Measurements from ENCODE around the gene PRRX2. TPM values are rescaled to one million over a fixed set of nuclear protein-coding genes. Genes with fewer than 3 reads are reported as not detected.

PRRX2 gene
- total and polyA plus RNA-seq, 9 of the 15 experiments (the other 6 are each of a cell fraction or from before 2014, with no cell fraction given): 0.21 TPM; not detected in 8

DNA sequence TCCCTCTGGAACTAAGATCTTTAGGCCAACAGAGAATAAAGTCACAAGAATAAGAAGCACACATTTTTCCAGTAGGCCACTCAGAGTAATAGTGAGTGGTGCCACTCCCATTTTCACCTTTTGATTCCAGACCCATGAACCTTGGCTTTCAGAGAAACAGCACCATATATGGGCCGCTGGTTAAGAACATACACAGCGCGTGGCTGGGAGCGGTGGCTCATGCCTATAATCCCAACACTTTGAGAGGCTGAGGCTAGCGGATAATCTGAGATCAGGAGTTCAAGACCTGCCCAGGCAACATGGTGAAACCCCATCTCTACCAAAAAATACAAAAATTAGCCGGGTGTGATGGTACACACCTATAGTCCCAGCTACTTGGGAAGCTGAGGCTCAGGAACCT, 103.0 kb downstream of the PRRX2 start:
- intact Hi-C loops (cut with micrococcal nuclease) (no loop called here), in situ Hi-C loops (cut with MboI) (no loop called here)
- POLR2A ChIA-PET: interaction anchor here (0.6 to 2.4 kb wide), 3 partner anchors 10 to 13 kb away, joined by 3 to 7 read pairs (median 4); no protein-coding TSS in a partner anchor

More for the DNA sequence above, 103.0 kb downstream of the PRRX2 start:
- no peak overlapping the region for H2AFZ ChIP-seq (ENCODE audit: low read depth, low read length)
- H3K4me2 ChIP-seq (ENCODE audit: insufficient read depth, low read length): no peak overlapping the region
- CTCF ChIA-PET (ENCODE audit: low intra/inter-chr PET ratio): interaction anchor here (0.6 kb wide), 1 partner anchor 22 kb away, joined by 3 read pairs; no protein-coding TSS in a partner anchor
- no peaks in the 10 kb centered on the region for H3K79me2 ChIP-seq (ENCODE audit: control insufficient read depth, insufficient read depth, low read length)
- FAIRE-seq (no peak), DNase-seq (ENCODE audit: extremely low read depth in 1 of 4, low spot score in 3 of 4) (no peak), ATAC-seq (no peak)
- no peaks in the 10 kb centered on the region for H3K36me3 ChIP-seq (ENCODE audit: control insufficient read depth, insufficient read depth, low read length)
- no peak overlapping the region for H3K9ac ChIP-seq (ENCODE audit: insufficient read depth in 1 of 2, low read depth in 2 of 2, low read length in 2 of 2)
- no peaks in the 10 kb centered on the region for H3K27me3 ChIP-seq (ENCODE audit: control insufficient read depth in 2 of 2, insufficient read depth in 2 of 2, low read length in 2 of 2)
- peaks cover 4% of the 10 kb centered on the region for H3K9me1 ChIP-seq (ENCODE audit: control insufficient read depth, insufficient read depth, low read length)
- TF ChIP-seq SRF (CRISPR knock-in tag; IDR thresholded peaks at IDR 0.05): peak in 1 of 2 experiments; percentile 53; a peak in 1 of 4 replicates
- TF ChIP-seq, protein P1, sequence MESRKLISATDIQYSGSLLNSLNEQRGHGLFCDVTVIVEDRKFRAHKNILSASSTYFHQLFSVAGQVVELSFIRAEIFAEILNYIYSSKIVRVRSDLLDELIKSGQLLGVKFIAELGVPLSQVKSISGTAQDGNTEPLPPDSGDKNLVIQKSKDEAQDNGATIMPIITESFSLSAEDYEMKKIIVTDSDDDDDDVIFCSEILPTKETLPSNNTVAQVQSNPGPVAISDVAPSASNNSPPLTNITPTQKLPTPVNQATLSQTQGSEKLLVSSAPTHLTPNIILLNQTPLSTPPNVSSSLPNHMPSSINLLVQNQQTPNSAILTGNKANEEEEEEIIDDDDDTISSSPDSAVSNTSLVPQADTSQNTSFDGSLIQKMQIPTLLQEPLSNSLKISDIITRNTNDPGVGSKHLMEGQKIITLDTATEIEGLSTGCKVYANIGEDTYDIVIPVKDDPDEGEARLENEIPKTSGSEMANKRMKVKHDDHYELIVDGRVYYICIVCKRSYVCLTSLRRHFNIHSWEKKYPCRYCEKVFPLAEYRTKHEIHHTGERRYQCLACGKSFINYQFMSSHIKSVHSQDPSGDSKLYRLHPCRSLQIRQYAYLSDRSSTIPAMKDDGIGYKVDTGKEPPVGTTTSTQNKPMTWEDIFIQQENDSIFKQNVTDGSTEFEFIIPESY (CRISPR knock-in tag; IDR thresholded peaks at IDR 0.05): peak; percentile 80
- no peak for TF ChIP-seq POLR2AphosphoS2 (IDR thresholded peaks at IDR 0.05; ENCODE audit: low read length)
- no peaks in the 10 kb centered on the region for H4K20me1 ChIP-seq (replicated peaks; ENCODE audit: control insufficient read depth, insufficient read depth, low read length)
- H3K4me3 ChIP-seq: no peak overlapping the region
- BruUV-seq (replicated peaks): no TSS peak
- no peaks in the 10 kb centered on the region for H3K9me3 ChIP-seq (replicated peaks; ENCODE audit: control insufficient read depth, insufficient read depth, low read depth, low read length)
- 68% methylated on average over 6 of the region's 6 CpGs for WGBS (ENCODE audit: insufficient coverage, low coverage, missing lambda C conversion rate)
- H3K27ac ChIP-seq (ENCODE audit: extremely low read depth, low read depth, low read length): no peak overlapping the region
- H3K4me1 ChIP-seq (replicated peaks in 1 of 2; ENCODE audit: control insufficient read depth in 2 of 2, insufficient read depth in 2 of 2, low read length in 2 of 2): peaks cover 10 to 14% of the 10 kb centered on the region in 2 experiments; a peak in 4 of 5 replicates

All from K562 (cell line).